NOMO-1 (cell line): ENCODE data around the gene MYT1.

Experiments
- DNase-seq, 2 experiments: peaks; one replicate each; lab custom pipeline; 2025; ENCODE audit not compliant: unreplicated experiment in 2 of 2; lab: John Stamatoyannopoulos, UW

Gene MYT1

GRCh38 chr20:64153861-64154589 lies 10.2 kb upstream of the MYT1 start:
- DNase-seq: no peak

DNA sequence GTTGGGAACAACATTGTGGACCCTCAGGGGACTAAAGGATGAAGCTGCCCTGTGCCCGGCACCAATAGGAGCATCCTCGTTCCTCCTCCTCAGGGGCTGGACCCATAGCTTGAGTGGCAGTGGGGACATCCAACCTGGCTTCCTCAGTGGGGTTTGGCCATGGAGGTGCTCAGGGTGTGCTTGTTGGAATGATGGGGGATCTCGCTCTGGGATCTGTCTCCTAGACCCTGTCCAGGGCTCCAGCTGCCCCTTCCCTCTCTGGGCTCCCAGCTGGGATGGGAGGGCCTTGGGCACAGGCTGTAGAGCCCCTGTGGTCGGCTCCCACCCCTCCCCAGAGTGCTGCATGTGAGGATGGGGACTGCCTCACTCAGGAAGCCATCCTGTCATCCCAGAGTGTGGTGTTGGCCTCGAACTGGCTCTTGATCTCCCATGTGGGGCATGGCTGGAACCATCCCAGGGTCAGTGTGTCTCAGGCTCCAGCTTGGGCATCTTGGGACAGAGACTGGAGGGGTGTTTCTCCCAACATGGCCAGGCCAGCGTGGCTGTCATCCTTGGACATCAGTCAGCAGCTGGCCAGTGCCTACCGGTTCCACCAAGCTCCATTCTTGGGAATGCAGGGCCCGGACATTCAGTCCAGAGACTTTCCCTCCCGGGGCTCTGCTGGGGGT lies 9.5 kb upstream of the MYT1 start:
- DNase-seq: no peak

- DNase-seq: no peak
Observed at GRCh38 chr20:64155258-64156135, 8.8 kb upstream of the MYT1 start.

- DNase-seq: no peak
Observed at GRCh38 chr20:64156136-64156885, 7.9 kb upstream of the MYT1 start.

GRCh38 chr20:64156886-64157875 lies 7.1 kb upstream of the MYT1 start:
- DNase-seq: no peak

DNA sequence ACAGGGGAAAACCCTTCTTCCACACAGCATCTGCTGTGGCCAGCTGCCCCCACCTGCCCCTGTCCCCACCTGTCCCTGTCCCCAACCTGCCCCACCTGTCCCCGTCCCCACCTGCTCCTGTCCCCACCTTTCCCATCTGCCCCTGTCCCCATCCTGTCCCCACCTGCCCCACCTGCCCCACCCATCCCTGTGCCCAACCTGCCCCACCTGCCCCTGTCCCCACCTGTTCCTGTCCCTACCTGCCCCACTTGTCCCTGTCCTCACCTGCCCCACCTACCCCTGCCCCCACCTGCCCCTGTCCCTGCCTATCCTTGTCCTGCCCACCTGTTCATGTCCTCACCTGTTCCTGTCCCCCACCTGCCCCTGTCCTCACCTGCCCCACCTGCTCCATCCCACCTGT lies 6.4 kb upstream of the MYT1 start:
- no peak for DNase-seq

DNA sequence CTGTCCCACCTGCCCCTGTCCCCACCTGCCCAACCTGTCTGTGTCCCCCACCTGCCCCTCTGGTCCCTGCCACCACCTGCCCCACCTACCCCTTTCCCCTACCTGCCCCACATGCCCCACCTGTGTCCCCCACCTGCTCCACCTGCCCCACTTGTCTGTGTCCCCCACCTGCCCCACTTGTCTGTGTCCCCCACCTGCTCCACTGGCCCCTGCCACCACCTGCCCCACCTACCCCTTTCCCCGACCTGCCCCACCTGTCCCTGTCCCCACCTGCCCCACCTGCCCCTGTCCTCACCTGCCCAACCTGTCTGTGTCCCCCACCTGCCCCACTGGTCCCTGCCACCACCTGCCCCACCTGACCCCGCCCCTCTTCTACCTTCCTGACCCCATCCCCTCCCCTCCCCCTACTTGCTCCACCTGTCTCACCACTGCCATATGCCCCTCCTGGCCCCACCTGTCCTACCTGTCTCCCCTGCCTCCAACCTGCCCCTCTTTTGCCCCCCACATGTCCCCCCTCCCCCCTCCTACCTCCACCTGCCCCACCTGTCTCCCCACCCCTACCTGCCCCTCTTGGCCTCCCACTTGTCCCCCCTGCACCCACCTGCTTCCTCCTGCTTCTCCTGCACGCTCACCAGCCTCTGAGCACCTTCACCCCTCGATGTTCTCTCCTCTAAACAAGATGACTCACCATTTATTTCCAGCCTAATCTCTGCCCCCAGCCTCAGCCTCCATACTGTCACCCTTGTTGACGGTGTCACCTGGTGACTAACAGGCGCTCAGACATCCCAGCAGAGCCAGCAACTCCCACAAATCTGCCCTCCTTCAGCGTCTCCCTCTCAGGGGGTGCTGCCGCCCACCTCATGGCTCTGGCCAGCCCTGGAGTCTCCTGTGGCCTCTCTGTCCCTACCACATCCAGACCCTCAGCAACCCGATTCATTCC lies 5.6 kb upstream of the MYT1 start:
- DNase-seq: no peak

GRCh38 chr20:64159286-64159680 lies 5.0 kb upstream of the MYT1 start:
- DNase-seq: no peak

DNA sequence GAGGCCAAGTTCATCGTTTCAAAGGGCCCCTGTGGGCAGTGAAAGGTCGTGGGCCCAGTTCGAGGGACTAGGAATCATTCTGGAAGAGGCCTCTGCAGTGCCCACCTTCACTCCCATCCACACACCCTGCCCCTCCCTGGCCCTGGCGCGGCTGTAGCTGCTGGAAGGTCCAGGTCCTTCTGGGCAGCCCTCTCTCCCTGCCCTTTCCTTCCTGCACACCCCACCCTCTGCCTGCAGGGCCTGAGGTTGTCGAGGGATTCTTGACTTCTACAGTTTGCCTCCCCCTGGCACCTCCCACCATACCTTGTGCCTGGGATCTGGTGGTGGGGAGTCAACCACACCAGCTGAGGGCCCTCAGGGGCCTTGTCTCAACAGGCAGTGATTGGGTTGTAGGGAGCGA lies 4.5 kb upstream of the MYT1 start:
- no peak for DNase-seq

DNA sequence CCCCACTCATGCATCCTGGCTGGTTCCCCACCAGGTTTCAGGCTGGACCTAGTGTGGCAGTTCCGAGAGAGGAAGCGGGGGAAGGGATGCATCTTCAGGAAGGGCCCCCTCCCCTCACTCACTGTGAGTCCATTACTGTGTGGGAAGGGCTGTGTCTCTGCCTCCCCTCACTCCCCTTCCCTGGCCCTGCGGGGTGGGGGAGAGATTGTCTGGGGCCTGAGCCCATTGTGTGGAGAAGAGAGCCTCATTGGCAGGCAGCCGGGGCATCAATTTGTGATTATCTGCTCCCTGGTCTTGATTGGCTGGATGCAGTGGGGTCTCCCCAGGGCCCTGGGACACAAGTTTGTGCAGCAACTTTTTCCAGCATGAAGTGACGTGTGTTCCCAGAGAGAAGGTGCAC lies 4.1 kb upstream of the MYT1 start:
- no peak for DNase-seq

DNA sequence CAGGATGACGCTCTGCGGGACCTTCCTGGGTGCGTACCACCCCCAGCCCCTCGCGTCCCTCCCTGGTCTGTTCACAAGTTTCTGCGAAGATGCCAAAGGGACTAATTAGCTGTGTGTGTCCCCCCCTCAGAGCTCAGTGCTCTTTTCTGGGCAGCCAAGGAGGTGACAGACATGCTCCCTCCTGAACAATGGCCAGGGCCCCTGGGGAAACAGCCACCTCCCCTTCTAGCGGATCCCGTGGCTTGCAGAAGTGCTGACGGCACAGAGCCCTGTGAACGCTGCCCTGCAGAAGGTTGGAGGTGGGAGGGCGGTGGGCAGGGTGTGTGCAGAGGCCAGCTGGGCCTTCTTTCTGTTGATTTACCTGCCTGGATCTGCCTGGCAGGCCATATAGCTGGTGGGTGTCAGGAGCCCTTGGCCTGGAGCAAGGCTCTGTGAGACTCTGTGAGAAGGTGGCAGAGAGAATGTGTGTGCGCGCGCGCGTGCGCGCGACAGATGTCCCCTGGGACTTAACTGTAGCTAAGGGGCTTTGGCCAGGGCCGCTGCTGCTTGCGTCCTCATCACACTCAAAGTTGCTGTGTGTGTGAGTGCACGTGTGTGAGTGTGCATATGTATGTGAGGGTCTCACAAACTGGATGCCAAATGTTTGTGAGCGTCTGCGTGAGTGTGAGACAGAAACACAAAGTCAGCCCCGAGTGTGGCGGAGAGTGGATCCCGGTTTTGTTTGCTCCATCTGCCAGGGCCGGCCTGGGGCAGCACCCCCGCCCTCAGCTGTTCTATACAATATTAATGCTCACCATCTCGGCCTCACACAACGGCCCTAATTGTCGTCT lies 3.5 kb upstream of the MYT1 start:
- no peak for DNase-seq

DNA sequence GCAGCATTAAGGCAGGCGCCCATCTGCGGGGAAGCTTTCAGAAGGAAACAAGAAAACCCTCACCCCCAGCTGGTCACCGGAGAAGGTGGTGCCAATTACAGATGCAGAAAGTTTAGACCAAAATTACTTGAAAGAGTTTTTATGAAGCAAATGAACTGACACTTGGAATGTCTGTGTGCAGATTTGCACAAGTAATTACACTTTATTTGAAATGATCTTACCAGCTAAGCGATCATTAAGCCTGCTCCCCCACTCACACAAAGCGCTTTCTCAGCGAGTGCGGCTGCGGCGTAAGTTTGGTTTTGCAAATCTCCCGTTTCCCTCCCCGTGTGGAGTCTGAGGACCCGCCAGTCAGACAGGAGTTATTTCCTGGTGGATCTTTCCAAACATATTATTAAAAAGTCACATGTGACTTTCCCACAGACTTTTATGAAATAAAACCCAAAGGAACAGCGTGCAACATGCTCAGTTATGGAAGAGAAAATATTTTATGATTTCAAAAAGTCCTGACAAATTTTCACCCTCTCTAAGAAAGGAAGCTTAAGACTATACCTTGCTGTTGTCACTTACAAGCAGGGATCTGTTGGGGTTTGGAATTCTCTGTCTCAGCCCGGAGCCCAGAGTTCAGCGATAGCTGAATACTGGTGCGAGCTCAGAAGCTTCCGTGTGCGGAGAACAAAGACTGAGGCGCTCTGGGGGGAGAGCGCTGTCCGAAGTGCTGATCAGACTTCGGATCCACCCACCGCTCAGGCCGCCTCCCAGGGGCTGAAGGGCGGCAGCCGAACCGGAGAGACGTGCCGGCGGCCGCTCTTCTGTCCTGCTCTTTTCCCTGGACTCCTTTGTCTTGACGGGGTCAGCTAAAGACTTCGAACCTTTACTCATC lies 2.7 kb upstream of the MYT1 start:
- peak; percentile 6 to 26 for DNase-seq

GRCh38 chr20:64162239-64162910 lies 1.9 kb upstream of the MYT1 start:
- DNase-seq: no peak

- DNase-seq: no peak
Observed at GRCh38 chr20:64163776-64164122, 503 bp upstream of the MYT1 start.

DNA sequence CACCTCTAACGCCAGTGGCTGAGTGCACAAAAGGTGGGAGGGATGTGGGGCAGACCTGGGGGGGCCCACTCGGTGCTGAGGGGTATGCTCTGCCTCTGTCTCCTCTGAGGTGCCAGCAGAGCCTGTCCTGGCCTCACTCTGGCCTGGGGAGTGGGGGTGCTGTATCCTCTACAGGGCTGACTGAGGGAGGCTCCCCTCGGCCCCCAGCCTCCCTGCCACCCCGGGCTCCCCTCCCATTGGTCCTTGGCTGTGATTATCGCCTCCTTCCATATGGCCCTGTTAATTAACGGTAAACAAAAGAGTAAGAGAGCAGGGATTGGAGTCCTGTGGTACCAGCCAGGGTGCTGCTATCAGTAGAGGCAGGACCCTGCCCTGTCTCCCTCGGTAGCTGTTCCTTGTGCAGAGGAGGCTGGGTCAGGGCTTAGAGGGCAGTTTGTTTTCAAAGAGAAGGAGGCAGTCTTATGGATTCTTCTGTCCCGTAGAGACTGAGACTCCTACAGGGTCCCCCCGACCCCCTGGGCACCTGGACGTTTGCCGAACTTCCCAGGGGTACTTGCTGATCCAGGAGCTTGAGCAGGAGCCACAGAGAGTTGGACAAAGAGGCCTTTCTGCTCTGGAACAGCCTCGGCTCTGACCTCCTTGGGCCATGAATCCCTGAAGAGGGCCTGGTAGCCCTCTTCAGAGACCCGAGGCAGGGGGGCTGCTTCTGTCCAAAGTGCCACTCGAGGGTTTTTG lies 1.8 kb downstream of the MYT1 start:
- no peak for DNase-seq
